ENCODE measurements around the gene SIK2. TPM values are rescaled to one million over a fixed set of nuclear protein-coding genes. Genes with fewer than 3 reads are reported as not detected.

SIK2 gene
- total and polyA plus RNA-seq, 9 of the 15 experiments (the other 6 are each of a cell fraction or from before 2014, with no cell fraction given), result 0.74 to 11.6 (median 3.8) TPM

DNA sequence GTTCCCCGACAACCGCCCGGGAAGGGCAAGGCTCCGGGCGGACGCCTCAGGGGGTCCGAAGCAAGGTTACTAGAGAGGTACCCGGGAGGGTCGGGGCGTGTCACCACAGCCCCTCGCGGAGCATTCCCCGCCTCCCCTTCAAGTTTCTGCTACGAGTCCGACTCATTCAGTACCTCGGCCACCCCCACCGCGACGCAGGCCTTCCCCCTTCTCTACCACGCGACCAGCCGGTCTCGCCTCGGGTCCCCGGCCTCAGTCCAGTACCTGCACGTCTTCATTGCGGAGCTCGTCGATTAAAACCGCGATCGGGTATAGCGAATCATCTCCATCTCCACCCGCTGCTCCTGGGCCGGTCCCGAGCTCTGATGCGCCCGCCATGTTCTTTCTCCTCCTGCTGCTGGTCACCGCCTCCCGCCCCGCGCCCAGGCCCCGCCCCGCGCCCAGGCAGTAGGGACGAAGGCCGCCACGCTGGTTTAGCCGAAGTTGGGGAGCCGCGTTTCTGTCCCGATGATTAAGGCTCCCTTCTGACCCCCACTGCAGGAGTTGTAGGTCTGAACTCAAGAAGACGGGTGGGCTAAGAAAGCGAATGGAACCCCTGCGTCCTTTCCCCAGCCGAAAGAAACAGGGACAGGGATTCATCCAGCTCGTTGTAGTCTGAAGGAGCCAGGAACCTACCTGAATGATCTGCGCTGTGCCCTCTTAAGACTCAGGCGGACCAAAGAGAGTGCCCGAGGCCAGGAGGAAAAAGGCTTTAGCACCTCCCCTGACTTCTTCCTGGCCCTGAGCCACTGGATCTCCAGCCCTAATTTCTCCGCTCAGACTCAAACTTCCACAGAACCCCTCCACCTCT lies 164.0 kb downstream of the SIK2 start, which contains the start of gene PPP2R1B (continued):
- no peak for TF ChIP-seq RFX7 (CRISPR knock-in tag; IDR thresholded peaks at IDR 0.05)
- peak; percentile 94 for TF ChIP-seq PHF8 (IDR thresholded peaks at IDR 0.05; ENCODE audit: borderline replicate concordance, low read length)
- TF ChIP-seq ZBED1 (IDR thresholded peaks at IDR 0.05), result 0 out of 2 replicates have a peak, but pooled peaks have one; percentile 68
- TF ChIP-seq, protein P1, sequence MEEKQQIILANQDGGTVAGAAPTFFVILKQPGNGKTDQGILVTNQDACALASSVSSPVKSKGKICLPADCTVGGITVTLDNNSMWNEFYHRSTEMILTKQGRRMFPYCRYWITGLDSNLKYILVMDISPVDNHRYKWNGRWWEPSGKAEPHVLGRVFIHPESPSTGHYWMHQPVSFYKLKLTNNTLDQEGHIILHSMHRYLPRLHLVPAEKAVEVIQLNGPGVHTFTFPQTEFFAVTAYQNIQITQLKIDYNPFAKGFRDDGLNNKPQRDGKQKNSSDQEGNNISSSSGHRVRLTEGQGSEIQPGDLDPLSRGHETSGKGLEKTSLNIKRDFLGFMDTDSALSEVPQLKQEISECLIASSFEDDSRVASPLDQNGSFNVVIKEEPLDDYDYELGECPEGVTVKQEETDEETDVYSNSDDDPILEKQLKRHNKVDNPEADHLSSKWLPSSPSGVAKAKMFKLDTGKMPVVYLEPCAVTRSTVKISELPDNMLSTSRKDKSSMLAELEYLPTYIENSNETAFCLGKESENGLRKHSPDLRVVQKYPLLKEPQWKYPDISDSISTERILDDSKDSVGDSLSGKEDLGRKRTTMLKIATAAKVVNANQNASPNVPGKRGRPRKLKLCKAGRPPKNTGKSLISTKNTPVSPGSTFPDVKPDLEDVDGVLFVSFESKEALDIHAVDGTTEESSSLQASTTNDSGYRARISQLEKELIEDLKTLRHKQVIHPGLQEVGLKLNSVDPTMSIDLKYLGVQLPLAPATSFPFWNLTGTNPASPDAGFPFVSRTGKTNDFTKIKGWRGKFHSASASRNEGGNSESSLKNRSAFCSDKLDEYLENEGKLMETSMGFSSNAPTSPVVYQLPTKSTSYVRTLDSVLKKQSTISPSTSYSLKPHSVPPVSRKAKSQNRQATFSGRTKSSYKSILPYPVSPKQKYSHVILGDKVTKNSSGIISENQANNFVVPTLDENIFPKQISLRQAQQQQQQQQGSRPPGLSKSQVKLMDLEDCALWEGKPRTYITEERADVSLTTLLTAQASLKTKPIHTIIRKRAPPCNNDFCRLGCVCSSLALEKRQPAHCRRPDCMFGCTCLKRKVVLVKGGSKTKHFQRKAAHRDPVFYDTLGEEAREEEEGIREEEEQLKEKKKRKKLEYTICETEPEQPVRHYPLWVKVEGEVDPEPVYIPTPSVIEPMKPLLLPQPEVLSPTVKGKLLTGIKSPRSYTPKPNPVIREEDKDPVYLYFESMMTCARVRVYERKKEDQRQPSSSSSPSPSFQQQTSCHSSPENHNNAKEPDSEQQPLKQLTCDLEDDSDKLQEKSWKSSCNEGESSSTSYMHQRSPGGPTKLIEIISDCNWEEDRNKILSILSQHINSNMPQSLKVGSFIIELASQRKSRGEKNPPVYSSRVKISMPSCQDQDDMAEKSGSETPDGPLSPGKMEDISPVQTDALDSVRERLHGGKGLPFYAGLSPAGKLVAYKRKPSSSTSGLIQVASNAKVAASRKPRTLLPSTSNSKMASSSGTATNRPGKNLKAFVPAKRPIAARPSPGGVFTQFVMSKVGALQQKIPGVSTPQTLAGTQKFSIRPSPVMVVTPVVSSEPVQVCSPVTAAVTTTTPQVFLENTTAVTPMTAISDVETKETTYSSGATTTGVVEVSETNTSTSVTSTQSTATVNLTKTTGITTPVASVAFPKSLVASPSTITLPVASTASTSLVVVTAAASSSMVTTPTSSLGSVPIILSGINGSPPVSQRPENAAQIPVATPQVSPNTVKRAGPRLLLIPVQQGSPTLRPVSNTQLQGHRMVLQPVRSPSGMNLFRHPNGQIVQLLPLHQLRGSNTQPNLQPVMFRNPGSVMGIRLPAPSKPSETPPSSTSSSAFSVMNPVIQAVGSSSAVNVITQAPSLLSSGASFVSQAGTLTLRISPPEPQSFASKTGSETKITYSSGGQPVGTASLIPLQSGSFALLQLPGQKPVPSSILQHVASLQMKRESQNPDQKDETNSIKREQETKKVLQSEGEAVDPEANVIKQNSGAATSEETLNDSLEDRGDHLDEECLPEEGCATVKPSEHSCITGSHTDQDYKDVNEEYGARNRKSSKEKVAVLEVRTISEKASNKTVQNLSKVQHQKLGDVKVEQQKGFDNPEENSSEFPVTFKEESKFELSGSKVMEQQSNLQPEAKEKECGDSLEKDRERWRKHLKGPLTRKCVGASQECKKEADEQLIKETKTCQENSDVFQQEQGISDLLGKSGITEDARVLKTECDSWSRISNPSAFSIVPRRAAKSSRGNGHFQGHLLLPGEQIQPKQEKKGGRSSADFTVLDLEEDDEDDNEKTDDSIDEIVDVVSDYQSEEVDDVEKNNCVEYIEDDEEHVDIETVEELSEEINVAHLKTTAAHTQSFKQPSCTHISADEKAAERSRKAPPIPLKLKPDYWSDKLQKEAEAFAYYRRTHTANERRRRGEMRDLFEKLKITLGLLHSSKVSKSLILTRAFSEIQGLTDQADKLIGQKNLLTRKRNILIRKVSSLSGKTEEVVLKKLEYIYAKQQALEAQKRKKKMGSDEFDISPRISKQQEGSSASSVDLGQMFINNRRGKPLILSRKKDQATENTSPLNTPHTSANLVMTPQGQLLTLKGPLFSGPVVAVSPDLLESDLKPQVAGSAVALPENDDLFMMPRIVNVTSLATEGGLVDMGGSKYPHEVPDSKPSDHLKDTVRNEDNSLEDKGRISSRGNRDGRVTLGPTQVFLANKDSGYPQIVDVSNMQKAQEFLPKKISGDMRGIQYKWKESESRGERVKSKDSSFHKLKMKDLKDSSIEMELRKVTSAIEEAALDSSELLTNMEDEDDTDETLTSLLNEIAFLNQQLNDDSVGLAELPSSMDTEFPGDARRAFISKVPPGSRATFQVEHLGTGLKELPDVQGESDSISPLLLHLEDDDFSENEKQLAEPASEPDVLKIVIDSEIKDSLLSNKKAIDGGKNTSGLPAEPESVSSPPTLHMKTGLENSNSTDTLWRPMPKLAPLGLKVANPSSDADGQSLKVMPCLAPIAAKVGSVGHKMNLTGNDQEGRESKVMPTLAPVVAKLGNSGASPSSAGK (IDR thresholded peaks at IDR 0.05), result peak; percentile 63
- TF ChIP-seq TAL1 (IDR thresholded peaks at IDR 0.05), result no peak
- peak; percentile 62; the same call in 1 of the 2 replicates for TF ChIP-seq EP400 (IDR thresholded peaks at IDR 0.05)
- TF ChIP-seq, protein P2, sequence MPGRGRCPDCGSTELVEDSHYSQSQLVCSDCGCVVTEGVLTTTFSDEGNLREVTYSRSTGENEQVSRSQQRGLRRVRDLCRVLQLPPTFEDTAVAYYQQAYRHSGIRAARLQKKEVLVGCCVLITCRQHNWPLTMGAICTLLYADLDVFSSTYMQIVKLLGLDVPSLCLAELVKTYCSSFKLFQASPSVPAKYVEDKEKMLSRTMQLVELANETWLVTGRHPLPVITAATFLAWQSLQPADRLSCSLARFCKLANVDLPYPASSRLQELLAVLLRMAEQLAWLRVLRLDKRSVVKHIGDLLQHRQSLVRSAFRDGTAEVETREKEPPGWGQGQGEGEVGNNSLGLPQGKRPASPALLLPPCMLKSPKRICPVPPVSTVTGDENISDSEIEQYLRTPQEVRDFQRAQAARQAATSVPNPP (IDR thresholded peaks at IDR 0.05; ENCODE audit: borderline replicate concordance, insufficient read depth, insufficient read length), result no peak
- TF ChIP-seq SIN3A (IDR thresholded peaks at IDR 0.05; ENCODE audit: borderline replicate concordance in 2 of 2, control insufficient read depth in 1 of 2, low read depth in 2 of 2, low read length in 2 of 2), result peak; percentile 57 to 58; a peak in 2 of 4 replicates
- peak; percentile 49 for TF ChIP-seq PHF20 (IDR thresholded peaks at IDR 0.05; ENCODE audit: partially characterized antibody)
- peak; percentile 25 for TF ChIP-seq CHD1 (IDR thresholded peaks at IDR 0.05; ENCODE audit: low read length)
- TF ChIP-seq ZNF780A (CRISPR knock-in tag; IDR thresholded peaks at IDR 0.05), result no peak
- 0 out of 2 replicates have a peak, but pooled peaks have one; percentile 1 for TF ChIP-seq ZNF316 (IDR thresholded peaks at IDR 0.05)
- TF ChIP-seq SUPT5H (IDR thresholded peaks at IDR 0.05), result peak; percentile 88
- TF ChIP-seq, protein P3, sequence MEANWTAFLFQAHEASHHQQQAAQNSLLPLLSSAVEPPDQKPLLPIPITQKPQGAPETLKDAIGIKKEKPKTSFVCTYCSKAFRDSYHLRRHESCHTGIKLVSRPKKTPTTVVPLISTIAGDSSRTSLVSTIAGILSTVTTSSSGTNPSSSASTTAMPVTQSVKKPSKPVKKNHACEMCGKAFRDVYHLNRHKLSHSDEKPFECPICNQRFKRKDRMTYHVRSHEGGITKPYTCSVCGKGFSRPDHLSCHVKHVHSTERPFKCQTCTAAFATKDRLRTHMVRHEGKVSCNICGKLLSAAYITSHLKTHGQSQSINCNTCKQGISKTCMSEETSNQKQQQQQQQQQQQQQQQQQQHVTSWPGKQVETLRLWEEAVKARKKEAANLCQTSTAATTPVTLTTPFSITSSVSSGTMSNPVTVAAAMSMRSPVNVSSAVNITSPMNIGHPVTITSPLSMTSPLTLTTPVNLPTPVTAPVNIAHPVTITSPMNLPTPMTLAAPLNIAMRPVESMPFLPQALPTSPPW (CRISPR knock-in tag; IDR thresholded peaks at IDR 0.05), result peak; percentile 62
